Fibroblast of lung (primary cell): ENCODE measurements around the gene SSBP3. TPM values are rescaled to one million over a fixed set of nuclear protein-coding genes. Genes with fewer than 3 reads are reported as not detected.

Experiments used
- DNase-seq, 2 donors: peaks; one replicate each; pipeline versions ENCODE4 v3.0.0 to v3.0.0-alpha.2; 2010; ENCODE audit warnings: low read depth in 2 of 2
- H2AFZ ChIP-seq: 2 replicates; pipeline ENCODE4 v1.5.1; 2012; ENCODE audit warnings: low read length, control low read depth, inconsistent platforms
- H3K27ac ChIP-seq: 2 replicates; pipeline ENCODE4 v1.5.1; 2011; ENCODE audit warnings: low read length, control low read depth; ENCODE audit not compliant: insufficient read depth
- H3K27me3 ChIP-seq: 2 replicates; pipeline ENCODE4 v1.5.1; 2011; ENCODE audit warnings: mild to moderate bottlenecking, low read length; ENCODE audit not compliant: control insufficient read depth, insufficient read depth
- H3K36me3 ChIP-seq: 2 replicates; pipeline ENCODE4 v1.5.1; 2011; ENCODE audit warnings: low read length; ENCODE audit not compliant: control insufficient read depth, insufficient read depth
- H3K4me1 ChIP-seq: 2 replicates; pipeline ENCODE4 v1.5.1; 2011; ENCODE audit warnings: low read length; ENCODE audit not compliant: control insufficient read depth, insufficient read depth; ENCODE audit errors: extremely low read depth
- H3K4me2 ChIP-seq: 2 replicates; pipeline ENCODE4 v1.5.1; 2011; ENCODE audit warnings: low read length, control low read depth; ENCODE audit not compliant: insufficient read depth; ENCODE audit errors: extremely low read depth
- H3K4me3 ChIP-seq, 4 experiments: fragments of 200-600 bp in 1 of 4; sonication (generic) in 1 of 4; replicated peaks in 1 of 4; 2 replicates each; pipeline ENCODE4 v1.5.1; 2011 to 2016; ENCODE audit warnings: low read length in 4 of 4, low read depth in 3 of 4, mild to moderate bottlenecking in 3 of 4, control low read depth in 2 of 4, inconsistent platforms in 1 of 4, mixed read lengths in 1 of 4; ENCODE audit not compliant: insufficient read depth in 1 of 4; ENCODE audit errors: control extremely low read depth in 1 of 4
- H3K79me2 ChIP-seq: 2 replicates; pipeline ENCODE4 v1.5.1; 2012; ENCODE audit warnings: mild to moderate bottlenecking, low read length, inconsistent platforms; ENCODE audit not compliant: control insufficient read depth, insufficient read depth
- H3K9ac ChIP-seq: 2 replicates; pipeline ENCODE4 v1.5.1; 2011; ENCODE audit warnings: mild to moderate bottlenecking, low read length, control low read depth; ENCODE audit not compliant: insufficient read depth
- H3K9me3 ChIP-seq: 2 replicates; pipeline ENCODE4 v1.5.1; 2012; ENCODE audit warnings: low read depth, low read length; ENCODE audit not compliant: control insufficient read depth, insufficient read depth
- H4K20me1 ChIP-seq: 2 replicates; pipeline ENCODE4 v1.5.1; 2011; ENCODE audit warnings: low read length; ENCODE audit not compliant: control insufficient read depth, insufficient read depth; ENCODE audit errors: extremely low read depth
- EZH2 ChIP-seq: IDR thresholded peaks from 2 replicates; pipeline ENCODE4 v1.5.1; 2012; ENCODE audit warnings: low read length, control low read depth, mild to moderate bottlenecking; ENCODE audit errors: missing control alignments
- polyA plus RNA-seq, 2 donors: library from polyadenylated mRNA; depleted of rRNA in 1 of 2; stranded (reverse) in 1 of 2; unstranded in 1 of 2; fragments of >200 nt; gene quantifications; 2 replicates each; pipeline ENCODE4 v1.2.1, GENCODE V29; 2011 to 2012; ENCODE audit warnings: missing spikeins in 1 of 2
- total RNA-seq: library from RNA; depleted of rRNA; stranded (reverse); fragments of >200 nt; gene quantifications from 2 replicates; pipeline ENCODE4 v1.2.1, GENCODE V29; 2014
- TF ChIP-seq, protein P1 (sequence below), 2 donors: IDR thresholded peaks in 1 of 2; conservative IDR thresholded peaks in 1 of 2; 1 replicate in 1 of 2; 2 replicates in 1 of 2; pipeline ENCODE4 v1.5.1; 2011 to 2012; ENCODE audit warnings: low read length in 2 of 2, control low read depth in 1 of 2, inconsistent platforms in 1 of 2, low read depth in 1 of 2, mild to moderate bottlenecking in 1 of 2

SSBP3 gene
- total and polyA plus RNA-seq, 2 donors (not counting 1 experiment from before 2014, with no cell fraction given): 9.4 to 26.4 TPM

DNA sequence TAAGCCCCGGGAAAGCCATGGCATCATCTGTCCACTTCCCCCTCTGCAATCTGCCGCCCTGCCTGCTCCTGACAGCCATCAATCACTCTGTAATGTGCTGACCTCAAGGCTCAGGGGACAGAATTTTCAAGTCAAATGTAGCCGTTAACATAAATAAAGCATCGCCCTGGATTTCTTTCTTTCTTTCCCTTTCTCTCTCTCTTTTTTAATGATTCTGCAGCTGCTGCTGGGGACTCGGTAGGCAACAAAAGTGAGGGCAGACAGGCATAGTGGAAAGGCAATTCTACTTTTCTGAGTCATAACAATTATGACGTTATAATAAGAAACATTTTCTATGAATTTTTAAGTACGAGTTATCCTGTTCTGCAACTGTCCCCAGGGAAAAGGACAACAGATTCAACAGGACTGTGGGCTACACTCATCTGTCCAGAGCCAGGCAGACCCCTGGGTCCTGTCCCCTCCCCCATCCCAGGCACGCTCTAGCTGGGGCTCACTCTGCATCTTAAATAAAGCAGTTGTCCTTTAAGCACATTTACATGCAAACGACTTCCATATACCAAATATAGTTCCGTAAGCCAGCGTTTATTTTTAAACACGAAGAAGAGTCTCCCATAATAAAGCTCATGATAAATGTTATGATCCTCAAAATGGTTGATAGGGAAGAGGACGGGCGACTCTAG is 78.7 kb downstream of the SSBP3 start:
- no peaks in the 10 kb centered on the region for H3K9me3 ChIP-seq
- TF ChIP-seq, protein P1, sequence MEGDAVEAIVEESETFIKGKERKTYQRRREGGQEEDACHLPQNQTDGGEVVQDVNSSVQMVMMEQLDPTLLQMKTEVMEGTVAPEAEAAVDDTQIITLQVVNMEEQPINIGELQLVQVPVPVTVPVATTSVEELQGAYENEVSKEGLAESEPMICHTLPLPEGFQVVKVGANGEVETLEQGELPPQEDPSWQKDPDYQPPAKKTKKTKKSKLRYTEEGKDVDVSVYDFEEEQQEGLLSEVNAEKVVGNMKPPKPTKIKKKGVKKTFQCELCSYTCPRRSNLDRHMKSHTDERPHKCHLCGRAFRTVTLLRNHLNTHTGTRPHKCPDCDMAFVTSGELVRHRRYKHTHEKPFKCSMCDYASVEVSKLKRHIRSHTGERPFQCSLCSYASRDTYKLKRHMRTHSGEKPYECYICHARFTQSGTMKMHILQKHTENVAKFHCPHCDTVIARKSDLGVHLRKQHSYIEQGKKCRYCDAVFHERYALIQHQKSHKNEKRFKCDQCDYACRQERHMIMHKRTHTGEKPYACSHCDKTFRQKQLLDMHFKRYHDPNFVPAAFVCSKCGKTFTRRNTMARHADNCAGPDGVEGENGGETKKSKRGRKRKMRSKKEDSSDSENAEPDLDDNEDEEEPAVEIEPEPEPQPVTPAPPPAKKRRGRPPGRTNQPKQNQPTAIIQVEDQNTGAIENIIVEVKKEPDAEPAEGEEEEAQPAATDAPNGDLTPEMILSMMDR (conservative IDR thresholded peaks at IDR 0.05 in 1 of 2, IDR thresholded peaks at IDR 0.05 in 1 of 2; ENCODE audit: low read depth in 1 of 2, low read length in 2 of 2): no peak
- TF ChIP-seq EZH2: no peak
- H3K9ac ChIP-seq: peak overlapping the region; percentile 0
- H2AFZ ChIP-seq: no peak overlapping the region
- H4K20me1 ChIP-seq: no peaks in the 10 kb centered on the region
- peak in 1 of 2 donors; percentile 55 for DNase-seq
- H3K79me2 ChIP-seq: peaks cover 31% of the 10 kb centered on the region
- peaks cover 2% of the 10 kb centered on the region for H3K36me3 ChIP-seq
- peak overlapping the region; percentile 60 for H3K27ac ChIP-seq
- peak overlapping the region in 1 of 4 experiments; percentile 8 for H3K4me3 ChIP-seq
- peaks cover 35% of the 10 kb centered on the region for H3K4me1 ChIP-seq
- H3K4me2 ChIP-seq: peak overlapping the region; percentile 73
- no peaks in the 10 kb centered on the region for H3K27me3 ChIP-seq

DNA sequence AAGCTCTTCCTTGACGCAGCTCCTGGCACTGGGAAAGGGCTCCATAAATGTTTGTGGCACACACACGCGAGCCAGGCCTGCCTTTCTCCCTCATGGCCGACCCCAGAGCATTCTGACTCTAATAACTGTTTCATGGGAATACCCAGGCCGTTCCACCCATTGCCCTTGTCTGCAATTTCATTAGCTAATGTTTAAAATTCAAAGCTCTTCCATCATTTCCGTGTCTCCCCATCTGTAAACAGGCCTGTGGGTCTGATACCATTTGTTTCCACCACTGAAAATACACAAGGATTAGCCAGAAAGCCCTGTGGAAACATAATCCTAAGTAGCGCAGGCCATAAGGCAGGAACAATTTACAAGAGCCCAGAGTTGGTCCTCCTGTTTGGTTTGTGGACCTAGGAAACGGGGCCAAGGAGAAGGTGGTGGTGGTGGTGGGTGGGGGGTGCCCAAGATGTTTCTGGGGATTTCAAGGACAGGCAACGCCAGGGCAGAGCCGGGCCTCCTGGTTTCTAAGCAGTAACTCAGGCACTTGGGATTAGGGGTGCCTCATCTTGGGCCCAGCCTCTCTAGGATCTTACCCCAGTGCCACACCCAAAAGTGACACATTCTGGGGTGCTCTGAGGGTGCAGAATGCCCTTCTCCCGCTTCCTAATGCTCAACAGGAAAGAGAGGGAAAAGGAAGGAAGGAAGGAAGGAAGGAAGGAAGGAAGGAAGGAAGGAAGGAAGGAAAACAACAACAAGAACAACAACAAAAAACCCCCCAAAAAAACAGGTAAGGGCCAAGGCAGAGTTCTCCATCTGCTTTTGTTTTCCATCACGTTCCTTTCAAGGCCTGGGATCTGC is 79.4 kb downstream of the SSBP3 start:
- Histone ChIP-seq H3K9ac (no peak overlapping the region), H3K79me2 (peaks cover 29% of the 10 kb centered on the region), H3K4me1 (peaks cover 32% of the 10 kb centered on the region), H3K27ac (peak overlapping the region; percentile 60), H3K9me3 (no peaks in the 10 kb centered on the region), H3K27me3 (no peaks in the 10 kb centered on the region), H3K4me2 (peak overlapping the region; percentile 73), H3K4me3 (no peak overlapping the region), H3K36me3 (peaks cover 2% of the 10 kb centered on the region), H4K20me1 (no peaks in the 10 kb centered on the region), H2AFZ (no peak overlapping the region)
- TF ChIP-seq, protein P1 (conservative IDR thresholded peaks at IDR 0.05 in 1 of 2, IDR thresholded peaks at IDR 0.05 in 1 of 2; ENCODE audit: low read depth in 1 of 2, low read length in 2 of 2): no peak
- TF ChIP-seq EZH2: no peak
- peak in 1 of 2 donors; percentile 26 for DNase-seq

DNA sequence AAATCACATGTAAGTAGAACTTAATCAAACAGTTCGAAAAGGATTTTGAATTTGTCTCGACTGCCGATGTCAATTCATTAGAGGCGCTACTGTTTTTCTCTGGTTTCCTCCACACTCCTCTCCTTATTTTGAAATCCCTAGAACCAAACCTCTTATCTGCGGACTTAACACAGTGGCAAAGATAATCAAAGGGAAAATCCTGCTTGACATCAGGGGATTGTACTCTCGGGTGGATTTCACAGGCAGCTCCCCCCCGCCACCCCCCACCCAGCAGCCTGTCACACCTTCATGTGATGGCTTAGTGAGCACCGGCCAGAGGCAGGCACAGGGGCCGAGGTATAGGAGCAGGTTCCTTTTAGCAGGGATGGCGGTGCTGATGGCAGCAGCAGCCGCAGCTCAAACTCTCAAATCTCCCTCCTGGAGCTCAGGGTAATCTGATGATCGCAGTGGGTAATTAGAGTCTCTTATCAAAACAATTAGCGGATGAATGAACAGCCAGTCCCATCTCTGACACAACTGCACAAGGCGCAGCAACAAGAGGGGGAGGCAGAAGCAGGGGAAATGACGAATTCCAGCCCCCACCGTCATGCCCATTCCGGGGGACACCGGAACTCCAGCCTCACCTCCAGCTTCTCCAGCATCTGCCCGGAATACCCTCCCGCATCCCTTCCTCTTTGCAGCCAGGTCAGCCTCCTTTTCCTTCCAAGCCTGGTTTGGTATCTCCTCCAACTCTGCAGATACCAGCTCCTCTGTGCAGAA is 80.3 kb downstream of the SSBP3 start:
- no peaks in the 10 kb centered on the region for H4K20me1 ChIP-seq
- H3K36me3 ChIP-seq: peaks cover 2% of the 10 kb centered on the region
- peaks cover 30% of the 10 kb centered on the region for H3K4me1 ChIP-seq
- DNase-seq: no peak
- peak overlapping the region; percentile 60 for H3K27ac ChIP-seq
- peaks cover 29% of the 10 kb centered on the region for H3K79me2 ChIP-seq
- H2AFZ ChIP-seq: no peak overlapping the region
- H3K4me2 ChIP-seq: no peak overlapping the region
- H3K27me3 ChIP-seq: no peaks in the 10 kb centered on the region
- no peak overlapping the region for H3K9ac ChIP-seq
- no peaks in the 10 kb centered on the region for H3K9me3 ChIP-seq
- TF ChIP-seq, protein P1 (conservative IDR thresholded peaks at IDR 0.05 in 1 of 2, IDR thresholded peaks at IDR 0.05 in 1 of 2; ENCODE audit: low read depth in 1 of 2, low read length in 2 of 2): no peak
- TF ChIP-seq EZH2: no peak
- no peak overlapping the region for H3K4me3 ChIP-seq
